K562 (cell line): ENCODE data around the gene KLHL29. TPM values are rescaled to one million over a fixed set of nuclear protein-coding genes. Genes with fewer than 3 reads are reported as not detected.

ENCODE experiments used
- ATAC-seq: fragments of 200-7000 bp; cut with Tn5 transposase; 3 replicates; pipeline ENCODE4 v1.9.1; 2020; ENCODE audit warnings: moderate library complexity
- BruUV-seq: library from RNA; stranded (reverse); fragments of 400-500 nt; replicated peaks from 2 replicates; lab custom pipeline; 2021; lab: Mats Ljungman, UMichigan
- CTCF ChIA-PET: fragments of 300-600 bp; formaldehyde crosslinking; extraction: SDS; loops from one replicate; lab custom pipeline; 2021; ENCODE audit warnings: low intra/inter-chr PET ratio; lab: Yijun Ruan, JAX
- POLR2A ChIA-PET: fragments of 300-600, 350-650 bp; sonication (Branson Sonifier 250); formaldehyde crosslinking; extraction: SDS; loops from one replicate; lab custom pipeline; 2021; ENCODE audit warnings: antibody characterized with exemption, inconsistent platforms; lab: Yijun Ruan, JAX
- DNase-seq, 4 experiments: peaks; one replicate each; pipeline versions ENCODE4 v3.0.0 to v3.0.0-alpha.2; 2011 to 2018; ENCODE audit warnings: low spot score in 3 of 4, mixed read lengths in 3 of 4; ENCODE audit errors: extremely low read depth in 1 of 4
- FAIRE-seq: peaks from 2 replicates; lab custom pipeline; 2011; peaks lifted over from hg19 to GRCh38; lab: Jason Lieb, UNC
- H2AFZ ChIP-seq: 2 replicates; pipeline ENCODE4 v1.6.0; 2011; ENCODE audit warnings: low read depth, low read length, control low read depth, inconsistent platforms
- H3K27ac ChIP-seq: fragments of 200-600 bp; 3 replicates; pipeline ENCODE4 v1.8.0; 2011; ENCODE audit warnings: low read depth, mild to moderate bottlenecking, control low read depth, inconsistent platforms, low read length, moderate library complexity, mixed read lengths; ENCODE audit errors: extremely low read depth
- H3K27me3 ChIP-seq, 2 experiments: fragments of 300-600 bp in 1 of 2; 2 replicates in 1 of 2; 3 replicates in 1 of 2; pipeline versions ENCODE4 v1.6.0 to v1.8.0; 2011; ENCODE audit warnings: inconsistent platforms in 2 of 2, low read length in 2 of 2, mild to moderate bottlenecking in 1 of 2, mixed read lengths in 1 of 2, moderate library complexity in 1 of 2; ENCODE audit not compliant: control insufficient read depth in 2 of 2, insufficient read depth in 2 of 2
- H3K36me3 ChIP-seq: fragments of 300-600 bp; 3 replicates; pipeline ENCODE4 v1.8.0; 2011; ENCODE audit warnings: mild to moderate bottlenecking, low read length, inconsistent platforms; ENCODE audit not compliant: control insufficient read depth, insufficient read depth
- H3K4me1 ChIP-seq, 2 experiments: fragments of 200-600 bp in 1 of 2; replicated peaks in 1 of 2; 2 replicates in 1 of 2; 3 replicates in 1 of 2; pipeline versions ENCODE4 v1.5.1 to v1.8.0; 2011; ENCODE audit warnings: inconsistent platforms in 2 of 2, low read length in 2 of 2, mild to moderate bottlenecking in 1 of 2, mixed read lengths in 1 of 2, moderate library complexity in 1 of 2; ENCODE audit not compliant: control insufficient read depth in 2 of 2, insufficient read depth in 2 of 2
- H3K4me2 ChIP-seq: 2 replicates; pipeline ENCODE4 v1.6.1; 2011; ENCODE audit warnings: low read length, control low read depth, inconsistent platforms, mixed read lengths; ENCODE audit not compliant: insufficient read depth
- H3K4me3 ChIP-seq: fragments of 200-600 bp; sonication (generic), shearing (Covaris generic); 2 replicates; pipeline ENCODE4 v1.5.1; 2016; ENCODE audit warnings: control low read depth, inconsistent platforms
- H3K79me2 ChIP-seq: fragments of 200-600 bp; 3 replicates; pipeline ENCODE4 v1.8.0; 2011; ENCODE audit warnings: low read length, inconsistent platforms; ENCODE audit not compliant: control insufficient read depth, insufficient read depth
- H3K9ac ChIP-seq, 2 experiments: 2 replicates each; pipeline versions ENCODE4 v1.6.0 to v1.6.1; 2011; ENCODE audit warnings: low read depth in 2 of 2, low read length in 2 of 2, control low read depth in 1 of 2, inconsistent platforms in 1 of 2, mild to moderate bottlenecking in 1 of 2, mixed read lengths in 1 of 2; ENCODE audit not compliant: insufficient read depth in 1 of 2
- H3K9me1 ChIP-seq: one replicate; pipeline ENCODE4 v1.6.0; 2011; ENCODE audit warnings: inconsistent platforms, mild to moderate bottlenecking, low read length, moderate library complexity; ENCODE audit not compliant: control insufficient read depth, insufficient read depth
- H3K9me3 ChIP-seq: replicated peaks from 2 replicates; pipeline ENCODE4 v1.5.1; 2011; ENCODE audit warnings: low read depth, low read length, inconsistent platforms; ENCODE audit not compliant: control insufficient read depth, insufficient read depth
- H4K20me1 ChIP-seq: replicated peaks from 2 replicates; pipeline ENCODE4 v1.6.1; 2011; ENCODE audit warnings: low read length, inconsistent platforms, mixed read lengths; ENCODE audit not compliant: control insufficient read depth, insufficient read depth
- ARID3B ChIP-seq: fragments of 250-450 bp; sonication (Bioruptor Pico); IDR thresholded peaks from 2 replicates; pipeline ENCODE4 v1.4.0; 2020; ENCODE audit warnings: borderline replicate concordance
- ATF4 ChIP-seq: fragments of 450-650 bp; formaldehyde crosslinking; IDR thresholded peaks from 2 replicates; pipeline ENCODE4 v1.4.0; 2022; ENCODE audit warnings: mild to moderate bottlenecking, moderate library complexity
- BCOR ChIP-seq: fragments of 450-650 bp; IDR thresholded peaks from 2 replicates; pipeline ENCODE4 v1.6.1; 2016
- BRD9 ChIP-seq: fragments of 450-650 bp; IDR thresholded peaks from 2 replicates; pipeline ENCODE4 v1.6.1; 2018; ENCODE audit warnings: low read depth; ENCODE audit not compliant: partially characterized antibody
- MYC ChIP-seq, 2 experiments: fragments of 250-450 bp in 1 of 2; sonication (Bioruptor Pico) in 1 of 2; IDR thresholded peaks; 2 replicates each; pipeline versions ENCODE4 v1.5.1 to v1.6.1; 2012 to 2021; ENCODE audit warnings: low read depth in 2 of 2, borderline replicate concordance in 1 of 2, improper control_type of control experiment in 1 of 2, low read length in 1 of 2, mild to moderate bottlenecking in 1 of 2, moderate library complexity in 1 of 2
- NR1H2 ChIP-seq: sonication (generic); formaldehyde crosslinking; IDR thresholded peaks from 2 replicates; pipeline ENCODE4 v1.4.0; 2020; ENCODE audit warnings: mild to moderate bottlenecking, missing genetic modification reagents
- PTTG1 ChIP-seq: fragments of 450-650 bp; IDR thresholded peaks from 2 replicates; pipeline ENCODE4 v1.6.1; 2016; ENCODE audit warnings: low read depth, mild to moderate bottlenecking, missing genetic modification characterization, missing compliant biosample characterization
- TSC22D4 ChIP-seq: fragments of 450-650 bp; IDR thresholded peaks from 2 replicates; pipeline ENCODE4 v1.6.1; 2016; ENCODE audit warnings: missing genetic modification characterization, missing biosample characterization, control low read depth
- ZBTB1 ChIP-seq: sonication (generic); formaldehyde crosslinking; IDR thresholded peaks from 2 replicates; pipeline ENCODE4 v1.8.1; 2023; ENCODE audit warnings: missing genetic modification reagents, low read depth, mild to moderate bottlenecking, borderline replicate concordance
- ZBTB43 ChIP-seq: sonication (generic); formaldehyde crosslinking; IDR thresholded peaks from 2 replicates; pipeline ENCODE4 v1.8.0; 2023; ENCODE audit warnings: mild to moderate bottlenecking, missing genetic modification reagents
- ZNF445 ChIP-seq: fragments of 250-450 bp; sonication (Bioruptor Pico); IDR thresholded peaks from 2 replicates; pipeline ENCODE4 v1.4.0; 2020; ENCODE audit warnings: low read depth, mild to moderate bottlenecking, moderate library complexity
- ZNF507 ChIP-seq: conservative IDR thresholded peaks from 2 replicates; pipeline ENCODE4 v1.6.1; 2017; ENCODE audit warnings: missing genetic modification characterization, missing compliant biosample characterization
- ZNF518B ChIP-seq: fragments of 250-450 bp; sonication (Bioruptor Pico); IDR thresholded peaks from 2 replicates; pipeline ENCODE4 v1.5.0; 2021; ENCODE audit warnings: mild to moderate bottlenecking, moderate library complexity
- ZNF551 ChIP-seq: fragments of 250-450 bp; sonication (Bioruptor Pico); IDR thresholded peaks from 2 replicates; pipeline ENCODE4 v1.5.0; 2021; ENCODE audit warnings: mild to moderate bottlenecking, moderate library complexity
- WGBS: fragments of 100-300 bp; shearing (Covaris generic); methylation state at CpG from one replicate; pipeline ENCODE4 v1.1.6; 2016; ENCODE audit warnings: low coverage, mixed read lengths; ENCODE audit not compliant: insufficient coverage; ENCODE audit errors: missing lambda C conversion rate; 5-methylcytosine and 5-hydroxymethylcytosine counted together
- in situ Hi-C: fragments of 300-500 bp; cut with MboI; formaldehyde crosslinking; loops from 4 replicates; pipeline ENCODE4 v1.15.0; 2018; ENCODE audit warnings: inconsistent platforms, mixed read lengths
- intact Hi-C: fragments of 100-400 bp; cut with micrococcal nuclease; formaldehyde crosslinking; loops from 2 replicates; pipeline ENCODE4 v1.14.2; 2022
- polyA plus RNA-seq, 8 experiments: library from polyadenylated mRNA; depleted of rRNA in 4 of 8; stranded (reverse) in 5 of 8; unstranded in 3 of 8; fragments of >200 nt; fragmentation: Nextera tagmentation in 2 of 8; fragmentation: Illumina TruSeq in 1 of 8; extraction: Ambion mirVana in 2 of 8; extraction: Trizol in 1 of 8; gene quantifications; 2 replicates each; pipeline versions ENCODE4 v1.2.1 to v1.2.3, GENCODE V29; 2011 to 2014; ENCODE audit warnings: inconsistent platforms in 1 of 8, missing spikeins in 1 of 8
- total RNA-seq, 7 experiments: library from RNA; depleted of rRNA in 6 of 7; stranded (reverse); fragments of >200 nt in 6 of 7; fragmentation: Illumina TruSeq in 2 of 7; extraction: Trizol in 2 of 7; gene quantifications; 2 replicates each; pipeline versions ENCODE4 v1.2.1 to v1.2.3, GENCODE V29; 2011 to 2021; ENCODE audit warnings: low replicate concordance in 1 of 7

KLHL29 gene
- total and polyA plus RNA-seq, 9 of the 15 experiments (the other 6 are each of a cell fraction or from before 2014, with no cell fraction given): 0.03 to 0.31 (median 0.08) TPM; not detected in 1

GRCh38 chr2:23609254-23609653 is 224.3 kb downstream of the KLHL29 start (continued):
- TF ChIP-seq ZNF551 (CRISPR knock-in tag): no peak

GRCh38 chr2:23611839-23612238 is 226.9 kb downstream of the KLHL29 start:
- ChIA-PET CTCF (no interaction called here), POLR2A (no interaction called here)
- 2% methylated on average over 3 of the region's 3 CpGs for WGBS
- Histone ChIP-seq H3K27me3 (peaks cover 11 to 47% of the 10 kb centered on the region in 2 experiments), H3K79me2 (no peaks in the 10 kb centered on the region), H2AFZ (no peak overlapping the region), H4K20me1 (no peaks in the 10 kb centered on the region), H3K9me1 (no peaks in the 10 kb centered on the region), H3K4me2 (no peak overlapping the region), H3K27ac (no peak overlapping the region), H3K36me3 (no peaks in the 10 kb centered on the region), H3K9ac (no peak overlapping the region), H3K4me1 (no peaks in the 10 kb centered on the region), H3K4me3 (no peak overlapping the region), H3K9me3 (no peaks in the 10 kb centered on the region)
- no TSS peak for BruUV-seq
- intact Hi-C loops (no loop called here), in situ Hi-C loops (no loop called here)
- ATAC-seq (no peak), FAIRE-seq (no peak), DNase-seq (no peak)
- TF ChIP-seq ZNF507: no peak
- TF ChIP-seq NR1H2: no peak
- no peak for TF ChIP-seq ATF4
- no peak for TF ChIP-seq ZNF518B (CRISPR knock-in tag)
- TF ChIP-seq BCOR: no peak
- TF ChIP-seq ARID3B (CRISPR knock-in tag): no peak
- no peak for TF ChIP-seq BRD9
- no peak for TF ChIP-seq ZBTB43 (CRISPR knock-in tag)
- TF ChIP-seq ZBTB1 (CRISPR knock-in tag): no peak
- no peak for TF ChIP-seq ZNF445 (CRISPR knock-in tag)
- TF ChIP-seq PTTG1 (tag): no peak
- TF ChIP-seq TSC22D4: no peak
- no peak for TF ChIP-seq MYC (IDR thresholded peaks at IDR 0.05; ENCODE audit: low read depth, low read length)
- no peak for TF ChIP-seq MYC (CRISPR knock-in tag; IDR thresholded peaks at IDR 0.05; ENCODE audit: borderline replicate concordance, low read depth)
